HL-60 (cell line): Measurements from ENCODE around the gene NFASC.

Experiments
- GABPA ChIP-seq: IDR thresholded peaks from 2 replicates; pipeline ENCODE4 v1.6.1; 2012; ENCODE audit warnings: low read depth
- POLR2AphosphoS5 ChIP-seq: IDR thresholded peaks from 2 replicates; pipeline ENCODE4 v1.6.1; 2012; ENCODE audit warnings: low read depth
- SPI1 ChIP-seq: IDR thresholded peaks from 2 replicates; pipeline ENCODE4 v1.6.1; 2012; ENCODE audit warnings: low read depth, mild to moderate bottlenecking, borderline replicate concordance
- TF ChIP-seq, protein P1 (sequence below): IDR thresholded peaks from one replicate; pipeline ENCODE4 v1.5.1; 2011; ENCODE audit warnings: low read length, control low read depth, inconsistent platforms; ENCODE audit not compliant: insufficient read depth

DNA sequence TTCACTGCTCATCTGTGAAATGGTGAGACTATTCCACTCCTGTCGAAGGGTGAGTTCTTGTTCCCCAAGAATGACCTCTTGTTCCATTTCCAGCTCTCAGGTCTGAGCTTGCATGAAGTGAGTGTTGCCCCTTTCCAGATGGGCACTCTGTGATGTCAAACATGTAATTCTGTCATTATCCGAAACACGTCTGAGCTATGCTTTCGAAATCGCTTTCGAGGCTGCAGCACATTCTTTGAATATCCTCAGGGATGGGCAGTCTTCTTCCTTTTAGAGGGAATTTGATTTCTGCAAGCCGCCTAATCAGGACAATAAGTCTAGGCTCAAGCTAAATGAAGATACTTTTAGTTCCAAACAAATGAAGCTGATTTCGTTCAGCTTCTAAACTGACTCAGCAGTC is 15.1 kb downstream of the NFASC start:
- TF ChIP-seq GABPA (no peak), POLR2AphosphoS5 (no peak), SPI1 (no peak)
- TF ChIP-seq, protein P1, sequence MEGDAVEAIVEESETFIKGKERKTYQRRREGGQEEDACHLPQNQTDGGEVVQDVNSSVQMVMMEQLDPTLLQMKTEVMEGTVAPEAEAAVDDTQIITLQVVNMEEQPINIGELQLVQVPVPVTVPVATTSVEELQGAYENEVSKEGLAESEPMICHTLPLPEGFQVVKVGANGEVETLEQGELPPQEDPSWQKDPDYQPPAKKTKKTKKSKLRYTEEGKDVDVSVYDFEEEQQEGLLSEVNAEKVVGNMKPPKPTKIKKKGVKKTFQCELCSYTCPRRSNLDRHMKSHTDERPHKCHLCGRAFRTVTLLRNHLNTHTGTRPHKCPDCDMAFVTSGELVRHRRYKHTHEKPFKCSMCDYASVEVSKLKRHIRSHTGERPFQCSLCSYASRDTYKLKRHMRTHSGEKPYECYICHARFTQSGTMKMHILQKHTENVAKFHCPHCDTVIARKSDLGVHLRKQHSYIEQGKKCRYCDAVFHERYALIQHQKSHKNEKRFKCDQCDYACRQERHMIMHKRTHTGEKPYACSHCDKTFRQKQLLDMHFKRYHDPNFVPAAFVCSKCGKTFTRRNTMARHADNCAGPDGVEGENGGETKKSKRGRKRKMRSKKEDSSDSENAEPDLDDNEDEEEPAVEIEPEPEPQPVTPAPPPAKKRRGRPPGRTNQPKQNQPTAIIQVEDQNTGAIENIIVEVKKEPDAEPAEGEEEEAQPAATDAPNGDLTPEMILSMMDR: no peak
